PC-9 (cell line): ENCODE data around the gene EFNA4. TPM values are rescaled to one million over a fixed set of nuclear protein-coding genes. Genes with fewer than 3 reads are reported as not detected.

ENCODE experiments used
- BruUV-seq: library from RNA; stranded (reverse); fragments of 400-500 nt; replicated peaks from 2 replicates; lab custom pipeline; 2021; lab: Mats Ljungman, UMichigan
- CTCF ChIA-PET: fragments of 300-600 bp; sonication (Branson Sonifier 250); formaldehyde crosslinking; loops from one replicate; lab custom pipeline; 2022; ENCODE audit warnings: antibody characterized with exemption; lab: Charles Lee
- POLR2A ChIA-PET: fragments of 300-600 bp; sonication (Branson Sonifier 250); formaldehyde crosslinking; loops from one replicate; lab custom pipeline; 2022; ENCODE audit warnings: antibody characterized with exemption; ENCODE audit not compliant: unreplicated experiment; lab: Charles Lee
- DNase-seq, 2 experiments: peaks; one replicate each; pipeline versions ENCODE4 v3.0.0 to v3.0.0-alpha.2; 2015 to 2022; ENCODE audit warnings: mixed read lengths in 1 of 2
- H2AFZ ChIP-seq: fragments of 200-600 bp; sonication (generic); 2 replicates; pipeline ENCODE4 v1.8.1; 2017; ENCODE audit warnings: antibody characterized with exemption
- H3F3A ChIP-seq: fragments of 200-600 bp; sonication (generic); 2 replicates; pipeline ENCODE4 v1.8.1; 2017; ENCODE audit warnings: antibody characterized with exemption, mild to moderate bottlenecking, low read depth; ENCODE audit not compliant: insufficient read depth
- H3K27ac ChIP-seq: fragments of 200-600 bp; sonication (generic); 2 replicates; pipeline ENCODE4 v1.6.1; 2016; ENCODE audit warnings: mixed run types
- H3K27me3 ChIP-seq: fragments of 200-600 bp; sonication (generic); 2 replicates; pipeline ENCODE4 v1.6.1; 2016; ENCODE audit warnings: low read depth, mixed run types; ENCODE audit not compliant: insufficient read depth
- H3K36me3 ChIP-seq: fragments of 200-600 bp; sonication (generic); 2 replicates; pipeline ENCODE4 v1.6.1; 2016; ENCODE audit warnings: low read depth, mixed run types
- H3K4me1 ChIP-seq: fragments of 200-600 bp; sonication (generic); replicated peaks from 2 replicates; pipeline ENCODE4 v1.6.1; 2016; ENCODE audit warnings: mixed run types; ENCODE audit not compliant: insufficient read depth
- H3K4me2 ChIP-seq: fragments of 200-600 bp; sonication (generic); 2 replicates; pipeline ENCODE4 v1.6.1; 2017; ENCODE audit warnings: mixed run types
- H3K4me3 ChIP-seq: fragments of 200-600 bp; sonication (generic); 2 replicates; pipeline ENCODE4 v1.6.1; 2016; ENCODE audit warnings: mixed run types
- H3K79me2 ChIP-seq: fragments of 200-600 bp; sonication (generic); 2 replicates; pipeline ENCODE4 v1.6.1; 2017; ENCODE audit warnings: low read depth, mixed run types
- H3K9me2 ChIP-seq: fragments of 200-600 bp; sonication (generic); 2 replicates; pipeline ENCODE4 v1.8.1; 2017; ENCODE audit warnings: mild to moderate bottlenecking; ENCODE audit not compliant: insufficient read depth
- H3K9me3 ChIP-seq: fragments of 200-600 bp; sonication (generic); 2 replicates; pipeline ENCODE4 v1.8.1; 2016; ENCODE audit warnings: low read depth; ENCODE audit not compliant: insufficient read depth
- H4K20me1 ChIP-seq: fragments of 200-600 bp; sonication (generic); 2 replicates; pipeline ENCODE4 v1.8.1; 2017; ENCODE audit not compliant: insufficient read depth
- EZH2 ChIP-seq: fragments of 200-600 bp; sonication (generic); IDR thresholded peaks from 2 replicates; pipeline ENCODE4 v1.8.0; 2017; ENCODE audit warnings: antibody characterized with exemption, low read depth
- intact Hi-C: fragments of 100-400 bp; cut with micrococcal nuclease; formaldehyde crosslinking; loops from one replicate; pipeline ENCODE4 v1.10.0; 2022; ENCODE audit not compliant: unreplicated experiment
- total RNA-seq: library from RNA; stranded (reverse); gene quantifications from 2 replicates; pipeline ENCODE4 v1.2.3, GENCODE V29; 2021
- TF ChIP-seq, protein P1 (sequence below): fragments of 200-600 bp; sonication (generic); conservative IDR thresholded peaks from 2 replicates; pipeline ENCODE4 v1.6.1; 2017; ENCODE audit warnings: mixed run types, antibody characterized with exemption, mild to moderate bottlenecking, moderate library complexity

Gene EFNA4
- total RNA-seq, 1 experiment from 2014 or later: 14.0 TPM

DNA sequence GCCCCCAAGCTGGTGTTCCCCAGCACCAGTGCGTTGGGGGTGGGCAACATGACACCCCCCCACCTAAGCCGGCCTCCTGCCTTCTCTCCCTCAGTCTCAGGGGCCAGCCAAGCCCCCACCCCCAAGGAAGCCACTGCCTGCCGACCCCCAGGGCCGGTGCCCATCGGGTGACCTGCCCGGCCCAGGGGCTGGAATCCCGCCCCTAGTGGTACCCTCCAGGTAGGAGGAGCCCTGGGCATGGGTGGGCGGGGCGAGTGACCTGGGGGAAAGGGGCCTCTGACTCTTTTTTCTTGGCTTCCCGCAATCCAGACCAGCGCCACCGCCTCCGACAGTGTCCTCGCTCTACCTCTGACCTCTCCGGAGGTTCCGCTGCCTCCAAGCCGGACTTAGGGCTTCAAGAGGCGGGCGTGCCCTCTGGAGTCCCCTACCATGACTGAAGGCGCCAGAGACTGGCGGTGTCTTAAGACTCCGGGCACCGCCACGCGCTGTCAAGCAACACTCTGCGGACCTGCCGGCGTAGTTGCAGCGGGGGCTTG is 1.3 kb upstream of the EFNA4 start:
- DNase-seq: no peak
- Histone ChIP-seq H3F3A (peaks cover 24% of the 10 kb centered on the region; the same call in 1 of the 2 replicates), H4K20me1 (peaks cover 7% of the 10 kb centered on the region), H3K4me2 (no peak overlapping the region), H3K36me3 (peaks cover 14% of the 10 kb centered on the region; the same call in 1 of the 2 replicates), H3K27ac (no peak overlapping the region), H3K4me1 (peaks cover 10% of the 10 kb centered on the region), H3K4me3 (no peak overlapping the region), H2AFZ (no peak overlapping the region), H3K9me2 (no peaks in the 10 kb centered on the region), H3K9me3 (no peaks in the 10 kb centered on the region), H3K79me2 (peaks cover 13% of the 10 kb centered on the region), H3K27me3 (no peaks in the 10 kb centered on the region)
- CTCF ChIA-PET: interaction anchor here (0.8 kb wide), 1 partner anchor 17 kb away, joined by 3 read pairs; no protein-coding TSS in a partner anchor
- no TSS peak for BruUV-seq
- POLR2A ChIA-PET: no interaction called here
- TF ChIP-seq, protein P1, sequence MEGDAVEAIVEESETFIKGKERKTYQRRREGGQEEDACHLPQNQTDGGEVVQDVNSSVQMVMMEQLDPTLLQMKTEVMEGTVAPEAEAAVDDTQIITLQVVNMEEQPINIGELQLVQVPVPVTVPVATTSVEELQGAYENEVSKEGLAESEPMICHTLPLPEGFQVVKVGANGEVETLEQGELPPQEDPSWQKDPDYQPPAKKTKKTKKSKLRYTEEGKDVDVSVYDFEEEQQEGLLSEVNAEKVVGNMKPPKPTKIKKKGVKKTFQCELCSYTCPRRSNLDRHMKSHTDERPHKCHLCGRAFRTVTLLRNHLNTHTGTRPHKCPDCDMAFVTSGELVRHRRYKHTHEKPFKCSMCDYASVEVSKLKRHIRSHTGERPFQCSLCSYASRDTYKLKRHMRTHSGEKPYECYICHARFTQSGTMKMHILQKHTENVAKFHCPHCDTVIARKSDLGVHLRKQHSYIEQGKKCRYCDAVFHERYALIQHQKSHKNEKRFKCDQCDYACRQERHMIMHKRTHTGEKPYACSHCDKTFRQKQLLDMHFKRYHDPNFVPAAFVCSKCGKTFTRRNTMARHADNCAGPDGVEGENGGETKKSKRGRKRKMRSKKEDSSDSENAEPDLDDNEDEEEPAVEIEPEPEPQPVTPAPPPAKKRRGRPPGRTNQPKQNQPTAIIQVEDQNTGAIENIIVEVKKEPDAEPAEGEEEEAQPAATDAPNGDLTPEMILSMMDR: no peak
- intact Hi-C loops: loop anchor here (5.0 kb wide), 2 partner anchors 395 to 505 kb away; partner anchors contain the start of gene UBE2Q1

DNA sequence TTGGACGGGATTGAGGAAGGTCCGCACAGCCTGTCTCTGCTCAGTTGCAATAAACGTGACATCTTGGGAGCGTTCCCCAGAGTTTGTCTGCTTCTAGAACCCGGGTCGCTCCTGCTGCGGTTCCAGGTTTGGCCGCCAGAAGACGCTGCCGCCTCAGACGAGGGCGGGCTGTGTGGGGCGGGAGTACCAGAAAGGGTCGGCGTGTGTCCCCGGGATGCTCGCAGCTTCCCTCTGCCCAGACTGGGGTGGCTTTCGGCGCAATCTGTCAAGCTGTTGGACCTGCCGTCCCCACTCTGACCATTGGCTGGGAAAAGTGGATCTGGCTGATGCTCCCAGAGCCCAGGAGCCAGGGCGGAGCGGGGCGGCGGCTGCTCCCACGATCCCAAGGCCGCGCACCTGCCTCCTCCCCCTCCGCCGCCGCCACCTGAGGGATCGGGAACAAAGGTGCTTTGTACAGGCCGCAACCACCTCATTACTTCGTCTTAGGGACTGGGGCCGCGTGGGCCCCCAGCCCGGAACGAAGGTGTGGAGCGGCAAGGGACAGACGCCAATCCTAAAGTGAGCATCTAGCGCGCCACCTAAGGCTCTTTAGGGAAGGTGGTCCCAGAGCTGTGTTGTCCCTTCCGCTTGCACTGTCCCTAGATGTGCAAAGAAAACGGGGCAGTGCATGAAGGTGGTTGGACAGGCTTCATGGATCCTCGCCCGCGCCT is 683 bp upstream of the EFNA4 start:
- DNase-seq: no peak
- CTCF ChIA-PET: no interaction called here

More for the DNA sequence above, 683 bp upstream of the EFNA4 start:
- peaks cover 24% of the 10 kb centered on the region; the same call in 1 of the 2 replicates for H3F3A ChIP-seq
- peaks cover 13% of the 10 kb centered on the region; the same call in 1 of the 2 replicates for H3K36me3 ChIP-seq
- H3K79me2 ChIP-seq: peaks cover 13% of the 10 kb centered on the region
- peak overlapping the region; percentile 80 for H3K4me2 ChIP-seq
- peak overlapping the region; percentile 74; the same call in 1 of the 2 replicates for H3K4me3 ChIP-seq
- no peak for TF ChIP-seq EZH2
- TF ChIP-seq, protein P1: no peak
- intact Hi-C loops: loop anchor here (1.0 to 5.0 kb wide), 3 partner anchors 21 to 506 kb away; partner anchors contain the start of gene UBE2Q1
- peaks cover 7% of the 10 kb centered on the region for H4K20me1 ChIP-seq
- POLR2A ChIA-PET: interaction anchor here (0.7 kb wide), 1 partner anchor 65 kb away, joined by 6 read pairs; no protein-coding TSS in a partner anchor
- H3K4me1 ChIP-seq: peaks cover 10% of the 10 kb centered on the region
- no peaks in the 10 kb centered on the region for H3K9me2 ChIP-seq
- H3K27me3 ChIP-seq: no peaks in the 10 kb centered on the region
- no peak overlapping the region for H2AFZ ChIP-seq
- H3K9me3 ChIP-seq: no peaks in the 10 kb centered on the region
- H3K27ac ChIP-seq: no peak overlapping the region
- BruUV-seq: no TSS peak
